DMS 273 treated with DMSO at 0.1 percent for 48 hours (cell line): ENCODE measurements around the gene NECTIN4.
A peak's percentile ranks its signal among the peaks of the same experiment; 100 is the strongest.
"Not testable (repeated sequence)": the region's sequence is repeated elsewhere in the genome, so short reads cannot be mapped to it uniquely, and the experiment has no call there.

Experiments
- DNase-seq: peaks from one replicate; lab custom pipeline; 2025; lab: John Stamatoyannopoulos, UW

Gene NECTIN4

GRCh38 chr1:161089251-161089924 is at the start of gene NECTIN4:
NECTIN4 (minus strand) TSS chr1:161089558; CDS start chr1:161089296, 262 bp downstream.
- no peak for DNase-seq

GRCh38 chr1:161138431-161138830 is 49.1 kb upstream of the NECTIN4 start:
- DNase-seq, result no peak

- DNase-seq, result no peak
Observed at GRCh38 chr1:161137881-161138280, 48.5 kb upstream of the NECTIN4 start.

- no peak for DNase-seq
Observed at GRCh38 chr1:161133220-161133740, 43.9 kb upstream of the NECTIN4 start.

GRCh38 chr1:161132410-161133219 is 43.3 kb upstream of the NECTIN4 start, which contains the start of gene DEDD:
DEDD (minus strand) TSS chr1:161132667; CDS start chr1:161124462, 8,205 bp downstream.
- peak; percentile 93 for DNase-seq

- DNase-seq, result no peak
Observed at GRCh38 chr1:161131523-161132409, 42.4 kb upstream of the NECTIN4 start.

- no peak for DNase-seq
Observed at GRCh38 chr1:161130266-161130665, 40.9 kb upstream of the NECTIN4 start.

- no peak for DNase-seq
Observed at GRCh38 chr1:161128591-161129420, 39.4 kb upstream of the NECTIN4 start.

GRCh38 chr1:161127649-161128048 is 38.3 kb upstream of the NECTIN4 start:
- DNase-seq, result no peak

GRCh38 chr1:161122967-161123366 is 33.6 kb upstream of the NECTIN4 start:
- no peak for DNase-seq

- DNase-seq, result no peak
Observed at GRCh38 chr1:161121834-161122233, 32.5 kb upstream of the NECTIN4 start.

GRCh38 chr1:161121042-161121650 is 31.8 kb upstream of the NECTIN4 start:
- DNase-seq, result no peak

- DNase-seq, result no peak
Observed at GRCh38 chr1:161119092-161119903, 29.9 kb upstream of the NECTIN4 start.

- DNase-seq, result peak; percentile 66
Observed at GRCh38 chr1:161117759-161118581, 28.6 kb upstream of the NECTIN4 start, which contains the start of the genes NIT1 and PFDN2. NIT1 (plus strand) TSS chr1:161118105; CDS start chr1:161118177, 72 bp downstream. PFDN2 (minus strand) TSS chr1:161118037; CDS start chr1:161118026, 11 bp downstream.

GRCh38 chr1:161115961-161116360 is 26.6 kb upstream of the NECTIN4 start:
- not testable (repeated sequence) for DNase-seq

- no peak for DNase-seq
Observed at GRCh38 chr1:161115132-161115711, 25.9 kb upstream of the NECTIN4 start.

GRCh38 chr1:161114556-161114955 is 25.2 kb upstream of the NECTIN4 start:
- no peak for DNase-seq

GRCh38 chr1:161113915-161114314 is 24.6 kb upstream of the NECTIN4 start:
- DNase-seq, result no peak
